IMR-90 (cell line): Measurements from ENCODE around the gene RALGAPB. TPM values are rescaled to one million over a fixed set of nuclear protein-coding genes. Genes with fewer than 3 reads are reported as not detected.
A peak's percentile ranks its signal among the peaks of the same experiment; 100 is the strongest.

Experiments used
- ATAC-seq: fragments of 200-7000 bp; cut with Tn5 transposase; 2 replicates; pipeline ENCODE4 v1.9.1; 2020; ENCODE audit warnings: low read depth, mild to moderate bottlenecking, moderate library complexity
- BruUV-seq: library from RNA; stranded (reverse); fragments of 400-500 nt; replicated peaks from 2 replicates; lab custom pipeline; 2021; lab: Mats Ljungman, UMichigan
- CTCF ChIA-PET: fragments of 300-600 bp; formaldehyde crosslinking; extraction: SDS; loops from one replicate; lab custom pipeline; 2021; ENCODE audit warnings: antibody characterized with exemption; lab: Yijun Ruan, JAX
- POLR2A ChIA-PET: fragments of 300-600 bp; sonication (Branson Sonifier 250); formaldehyde crosslinking; loops from one replicate; lab custom pipeline; 2022; ENCODE audit warnings: antibody characterized with exemption; ENCODE audit not compliant: unreplicated experiment; lab: Charles Lee
- DNase-seq: peaks from one replicate; pipeline ENCODE4 v3.0.0; 2013
- H2AFZ ChIP-seq: replicated peaks from 2 replicates; pipeline ENCODE3; 2013; ENCODE audit warnings: low read length, mild to moderate bottlenecking; ENCODE audit not compliant: poor library complexity
- H2AK5ac ChIP-seq: 2 replicates; pipeline ENCODE4 v1.6.1; 2013; ENCODE audit warnings: low read depth, low read length, inconsistent platforms
- H2AK9ac ChIP-seq: replicated peaks from 2 replicates; pipeline ENCODE3; 2013; ENCODE audit warnings: mild to moderate bottlenecking, low read depth, low read length, moderate library complexity; ENCODE audit not compliant: poor library complexity
- H2BK120ac ChIP-seq: 2 replicates; pipeline ENCODE4 v1.6.1; 2013; ENCODE audit warnings: low read depth, low read length, inconsistent platforms
- H2BK15ac ChIP-seq: 3 replicates; pipeline ENCODE4 v1.6.1; 2013; ENCODE audit warnings: low read depth, low read length, inconsistent platforms
- H2BK20ac ChIP-seq: 2 replicates; pipeline ENCODE4 v1.6.1; 2013; ENCODE audit warnings: low read depth, mild to moderate bottlenecking, inconsistent platforms, low read length, moderate library complexity
- H2BK5ac ChIP-seq: 2 replicates; pipeline ENCODE4 v1.6.1; 2013; ENCODE audit warnings: mild to moderate bottlenecking, low read depth, low read length, inconsistent platforms; ENCODE audit not compliant: poor library complexity, severe bottlenecking
- H3K14ac ChIP-seq: replicated peaks from 2 replicates; pipeline ENCODE4 v1.6.1; 2013; ENCODE audit warnings: low read depth, low read length, inconsistent platforms
- H3K18ac ChIP-seq: 2 replicates; pipeline ENCODE4 v1.6.1; 2013; ENCODE audit warnings: low read depth, low read length, control low read depth
- H3K23ac ChIP-seq: 2 replicates; pipeline ENCODE4 v1.6.1; 2013; ENCODE audit warnings: low read depth, low read length, inconsistent platforms
- H3K27ac ChIP-seq: 2 replicates; pipeline ENCODE4 v1.5.1; 2013; ENCODE audit warnings: mild to moderate bottlenecking, control low read depth, low read length; ENCODE audit not compliant: insufficient read depth
- H3K27me3 ChIP-seq: 2 replicates; pipeline ENCODE4 v1.6.1; 2013; ENCODE audit warnings: low read length; ENCODE audit not compliant: control insufficient read depth, insufficient read depth
- H3K36me3 ChIP-seq: 2 replicates; pipeline ENCODE4 v1.6.1; 2013; ENCODE audit warnings: low read length, mixed read lengths; ENCODE audit not compliant: control insufficient read depth, insufficient read depth
- H3K4ac ChIP-seq: 2 replicates; pipeline ENCODE4 v1.6.1; 2013; ENCODE audit warnings: low read depth, low read length, inconsistent platforms
- H3K4me1 ChIP-seq: 2 replicates; pipeline ENCODE4 v1.6.1; 2013; ENCODE audit warnings: low read length, mixed read lengths; ENCODE audit not compliant: control insufficient read depth, insufficient read depth
- H3K4me2 ChIP-seq: 2 replicates; pipeline ENCODE4 v1.6.1; 2013; ENCODE audit warnings: low read depth, mild to moderate bottlenecking, control low read depth, low read length, moderate library complexity
- H3K4me3 ChIP-seq: 2 replicates; pipeline ENCODE4 v1.5.1; 2013; ENCODE audit warnings: low read depth, mild to moderate bottlenecking, control low read depth, low read length, moderate library complexity; ENCODE audit not compliant: insufficient read depth
- H3K56ac ChIP-seq: 2 replicates; pipeline ENCODE4 v1.6.1; 2013; ENCODE audit warnings: low read length, inconsistent platforms; ENCODE audit not compliant: insufficient read depth; ENCODE audit errors: extremely low read depth
- H3K79me1 ChIP-seq, 2 experiments: 2 replicates each; pipeline ENCODE4 v1.6.1; 2013; ENCODE audit warnings: low read length in 2 of 2, inconsistent platforms in 1 of 2, low read depth in 1 of 2
- H3K9ac ChIP-seq: 2 replicates; pipeline ENCODE4 v1.6.1; 2013; ENCODE audit warnings: low read depth, low read length, control low read depth
- H3K9me1 ChIP-seq: 2 replicates; pipeline ENCODE4 v1.6.1; 2013; ENCODE audit warnings: low read length, inconsistent platforms; ENCODE audit not compliant: insufficient read depth
- H3K9me3 ChIP-seq: 2 replicates; pipeline ENCODE4 v1.6.1; 2013; ENCODE audit warnings: low read length; ENCODE audit not compliant: control insufficient read depth, insufficient read depth
- H4K20me1 ChIP-seq: 2 replicates; pipeline ENCODE4 v1.6.1; 2013; ENCODE audit warnings: low read length, inconsistent platforms; ENCODE audit not compliant: insufficient read depth
- H4K5ac ChIP-seq: 2 replicates; pipeline ENCODE4 v1.6.1; 2013; ENCODE audit warnings: mild to moderate bottlenecking, low read depth, low read length, control low read depth
- H4K8ac ChIP-seq, 2 experiments: 2 replicates each; pipeline ENCODE4 v1.6.1; 2013; ENCODE audit warnings: low read depth in 2 of 2, low read length in 2 of 2, control low read depth in 1 of 2, inconsistent platforms in 1 of 2
- H4K91ac ChIP-seq: 2 replicates; pipeline ENCODE4 v1.6.1; 2013; ENCODE audit warnings: low read depth, low read length, inconsistent platforms; ENCODE audit not compliant: insufficient read depth
- CHD1 ChIP-seq: IDR thresholded peaks from 2 replicates; pipeline ENCODE4 v1.6.1; 2012; ENCODE audit warnings: low read depth, low read length, improper control_type of control experiment
- SMC3 ChIP-seq: fragments of 150-350 bp; IDR thresholded peaks from 2 replicates; pipeline ENCODE4 v1.6.1; 2016; ENCODE audit warnings: low read depth, mild to moderate bottlenecking, antibody characterized with exemption, low read length, moderate library complexity
- WGBS, 2 experiments: methylation state at CpG; one replicate each; pipeline versions ENCODE4 v1.1.5 to v1.1.7; 2013; ENCODE audit warnings: missing lambda C conversion rate in 2 of 2; ENCODE audit not compliant: insufficient read length in 1 of 2; ENCODE audit errors: extremely low coverage in 2 of 2; 5-methylcytosine and 5-hydroxymethylcytosine counted together
- dilution Hi-C: fragments of 300-500 bp; cut with HindIII; formaldehyde crosslinking; loops from one replicate; pipeline ENCODE4 v1.14.3; 2018; ENCODE audit warnings: low sequenced_read_pairs; ENCODE audit not compliant: unreplicated experiment
- in situ Hi-C: fragments of 300-500 bp; cut with MboI; formaldehyde crosslinking; loops from 3 replicates; pipeline ENCODE4 v1.14.3; 2019; ENCODE audit warnings: low sequenced_read_pairs, inconsistent platforms, mixed read lengths
- intact Hi-C: fragments of 100-400 bp; cut with micrococcal nuclease; formaldehyde crosslinking; loops from 2 replicates; pipeline ENCODE4 v1.10.0; 2022
- polyA plus RNA-seq, 3 experiments: library from polyadenylated mRNA; depleted of rRNA; stranded (reverse); fragments of >200 nt; gene quantifications; 2 replicates each; pipeline ENCODE4 v1.2.3, GENCODE V29; 2012; ENCODE audit warnings: low replicate concordance in 1 of 3
- total RNA-seq: library from RNA; depleted of rRNA; stranded (reverse); fragments of >200 nt; gene quantifications from 2 replicates; pipeline ENCODE4 v1.2.3, GENCODE V29; 2012

Gene RALGAPB
- total and polyA plus RNA-seq, 2 of the 4 experiments (the other 2 are of a cell fraction), result 12.7 to 30.3 TPM

- Histone ChIP-seq H2BK5ac (no peak overlapping the region), H3K36me3 (peaks cover 6% of the 10 kb centered on the region), H4K91ac (no peak overlapping the region), H2AK5ac (no peak overlapping the region), H3K4me2 (no peak overlapping the region), H3K79me1 (no peaks in the 10 kb centered on the region), H4K5ac (no peak overlapping the region), H2BK120ac (no peak overlapping the region), H2AK9ac (no peak overlapping the region), H3K23ac (no peak overlapping the region), H2AFZ (no peak overlapping the region), H4K20me1 (no peaks in the 10 kb centered on the region; the same call in 1 of the 2 replicates), H3K27me3 (peaks cover 13% of the 10 kb centered on the region), H3K4me1 (no peaks in the 10 kb centered on the region), H4K8ac (no peak overlapping the region), H3K18ac (no peak overlapping the region), H3K9me1 (no peaks in the 10 kb centered on the region), H3K56ac (no peak overlapping the region), H3K9ac (no peak overlapping the region), H3K4ac (no peak overlapping the region), H2BK20ac (no peak overlapping the region), H3K4me3 (no peak overlapping the region), H3K14ac (no peak overlapping the region), H3K27ac (no peak overlapping the region), H3K9me3 (no peaks in the 10 kb centered on the region), H2BK15ac (no peak overlapping the region)
- peak; percentile 8 for ATAC-seq
- WGBS, 2 experiments, result no CpG with 5 or more reads among the region's 7 CpGs
- BruUV-seq, result no TSS peak
- CTCF ChIA-PET, result no interaction called here
- dilution Hi-C loops, result no loop called here
- DNase-seq, result no peak
- intact Hi-C loops, result no loop called here
- POLR2A ChIA-PET, result no interaction called here
- in situ Hi-C loops, result no loop called here
- TF ChIP-seq SMC3 (no peak), CHD1 (no peak)
Measured at GRCh38 chr20:38579219-38579910, 106.7 kb downstream of the RALGAPB start.
